G401.6 (cell line): ENCODE measurements around the gene INPP5A.
"Not testable (repeated sequence)": the region's sequence is repeated elsewhere in the genome, so short reads cannot be mapped to it uniquely, and the experiment has no call there.

Source experiments
- FAIRE-seq: peaks from 2 replicates; lab custom pipeline; 2012; peaks lifted over from hg19 to GRCh38; lab: Jason Lieb, UNC

The INPP5A gene

DNA sequence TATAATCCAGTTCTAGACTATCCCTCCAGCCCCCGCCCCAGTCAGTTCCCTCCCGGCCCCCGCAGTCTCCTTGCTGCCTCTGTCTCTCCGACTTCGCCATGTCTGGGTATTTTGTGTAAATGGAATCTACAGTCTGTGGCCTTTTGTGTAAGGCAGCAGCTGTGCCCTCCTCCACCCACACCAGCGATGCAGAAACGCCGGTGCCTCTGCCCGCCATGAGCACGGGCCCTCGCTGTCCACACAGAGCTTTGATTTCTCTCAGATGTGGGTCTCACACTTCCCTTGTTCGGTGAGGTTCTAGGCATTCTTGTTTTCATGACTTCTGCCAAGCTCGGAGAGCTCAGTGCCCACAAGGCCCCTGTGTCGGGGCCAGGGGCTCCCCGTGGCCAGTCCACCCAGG lies 210.5 kb downstream of the INPP5A start:
- FAIRE-seq, result no peak

- FAIRE-seq, result no peak
Measured at GRCh38 chr10:132748545-132749370, 211.2 kb downstream of the INPP5A start.

DNA sequence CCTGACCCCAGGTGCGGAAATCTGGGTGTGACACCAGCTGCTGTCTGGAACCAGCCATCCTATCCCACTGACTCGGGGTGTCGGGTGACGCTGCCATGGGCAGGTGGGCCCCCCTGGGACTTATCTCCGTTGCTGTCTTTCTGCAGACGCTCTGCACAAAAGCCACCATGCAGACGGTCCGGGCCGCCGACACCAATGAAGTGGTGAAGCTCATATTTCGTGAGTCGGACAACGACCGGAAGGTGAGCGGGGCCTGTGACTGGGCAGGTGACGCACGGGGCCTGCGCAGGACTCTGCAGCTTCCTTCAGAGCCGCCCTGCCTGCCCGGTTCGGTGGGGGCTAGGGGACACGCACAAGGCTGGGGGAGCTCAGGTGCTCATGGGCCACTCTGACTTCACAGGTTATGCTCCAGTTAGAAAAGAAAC lies 211.8 kb downstream of the INPP5A start:
- FAIRE-seq, result no peak

DNA sequence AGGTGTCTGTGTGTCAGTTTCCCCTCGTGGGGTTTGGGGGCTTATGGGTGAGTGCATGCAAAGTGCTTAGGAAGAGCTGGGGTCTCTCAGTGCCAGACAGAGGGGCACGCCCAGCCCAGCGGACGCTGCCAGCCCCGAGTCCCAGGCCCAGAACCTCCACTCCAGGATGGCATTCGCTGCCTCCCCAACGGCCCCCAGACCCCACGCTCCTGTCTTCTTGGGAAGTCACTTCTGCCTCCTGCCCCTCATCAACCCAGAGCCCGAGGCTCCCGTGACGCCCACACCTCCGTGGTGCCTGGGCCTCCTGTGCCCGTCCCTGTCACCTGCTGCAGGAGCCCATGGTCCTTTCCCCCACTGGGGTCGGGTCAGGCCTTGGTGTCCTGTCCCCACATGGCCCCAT lies 213.3 kb downstream of the INPP5A start:
- FAIRE-seq, result no peak

DNA sequence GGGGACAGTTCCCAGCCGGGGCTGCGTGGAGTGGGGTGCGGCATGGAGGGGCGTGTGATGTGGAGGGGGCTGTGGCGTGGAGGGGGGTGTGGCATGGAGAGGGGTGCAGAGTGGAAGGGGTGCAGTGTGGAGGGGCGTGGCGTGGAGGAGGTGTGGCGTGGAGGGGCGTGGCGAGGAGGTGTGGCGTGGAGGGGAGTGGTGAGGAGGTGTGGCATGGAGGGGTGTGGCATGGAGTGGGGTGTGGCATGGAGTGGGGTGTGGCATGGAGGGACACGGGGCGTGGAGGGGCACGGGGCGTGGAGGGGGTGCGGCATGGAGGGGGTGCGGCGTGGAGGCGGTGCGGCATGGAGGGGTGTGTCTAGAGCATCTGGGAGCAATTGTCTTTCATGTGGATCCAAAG lies 214.8 kb downstream of the INPP5A start:
- FAIRE-seq, result no peak

- FAIRE-seq, result no peak
Measured at GRCh38 chr10:132752961-132753360, 215.4 kb downstream of the INPP5A start.

GRCh38 chr10:132753596-132753995 lies 216.0 kb downstream of the INPP5A start:
- no peak for FAIRE-seq

DNA sequence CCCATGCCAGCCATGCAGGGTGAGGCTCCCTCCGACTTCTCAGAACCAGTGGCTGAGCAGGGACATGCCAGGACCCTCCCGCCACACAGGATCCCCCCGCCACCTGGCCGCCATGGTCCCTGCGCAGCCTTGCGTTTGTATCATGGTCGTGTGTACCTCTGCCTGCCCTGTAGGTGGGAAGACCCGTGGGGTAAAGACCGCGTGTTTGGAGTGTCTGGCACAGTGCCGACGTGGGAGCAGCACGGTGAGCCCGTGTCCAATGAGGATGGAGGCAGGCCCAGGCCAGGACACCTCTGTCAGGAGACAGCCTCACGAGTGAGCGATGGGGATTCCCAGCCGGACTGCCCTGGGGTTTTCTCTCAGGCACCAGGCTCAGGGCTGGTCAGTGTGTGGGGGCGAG lies 216.5 kb downstream of the INPP5A start:
- FAIRE-seq, result no peak

DNA sequence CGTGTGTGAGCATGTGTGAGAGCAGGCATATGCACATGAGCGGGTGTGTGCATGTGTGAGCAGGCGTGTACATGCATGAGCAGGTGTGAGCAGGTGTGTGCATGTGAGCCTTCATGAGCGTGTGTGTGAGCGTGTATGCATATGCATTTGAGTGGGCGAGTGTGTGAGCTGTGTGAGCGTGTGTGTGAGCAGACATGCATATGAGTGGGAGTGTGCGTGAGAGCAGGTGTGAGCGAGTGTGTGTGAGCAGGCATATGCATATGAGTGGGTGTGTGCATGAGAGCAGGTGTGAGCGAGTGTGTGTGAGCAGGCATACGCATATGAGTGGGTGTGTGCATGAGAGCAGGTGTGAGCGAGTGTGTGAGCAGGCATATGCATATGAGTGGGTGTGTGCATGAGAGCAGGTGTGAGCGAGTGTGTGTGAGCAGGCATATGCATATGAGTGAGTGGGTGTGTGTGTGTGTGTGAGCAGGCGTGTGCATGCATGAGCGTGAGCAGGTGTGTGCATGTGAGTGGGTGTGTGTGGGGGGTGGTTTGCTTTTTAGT lies 217.7 kb downstream of the INPP5A start:
- no peak for FAIRE-seq

- FAIRE-seq, result no peak
Measured at GRCh38 chr10:132756591-132756990, 219.0 kb downstream of the INPP5A start.

- FAIRE-seq, result no peak
Measured at GRCh38 chr10:132757171-132757570, 219.6 kb downstream of the INPP5A start.

DNA sequence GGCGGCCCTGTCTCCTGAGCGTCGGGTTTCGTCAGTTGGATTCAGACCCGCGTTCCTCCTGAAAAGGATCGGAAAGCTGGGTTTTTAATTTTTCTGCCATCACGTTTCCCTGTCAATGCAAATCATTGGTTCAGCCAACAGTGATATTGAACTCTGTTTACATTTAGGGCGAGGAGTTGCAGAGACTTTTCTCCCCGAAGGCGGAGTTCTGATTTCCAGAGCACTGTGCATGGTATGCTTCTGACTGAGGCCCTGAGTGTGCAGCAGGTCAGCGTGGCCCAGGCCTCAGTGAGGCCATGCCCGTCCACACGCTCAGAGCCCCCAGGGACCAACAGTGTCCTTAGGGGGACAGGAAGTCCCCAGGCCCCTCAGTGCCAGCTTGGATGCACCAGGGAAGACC lies 221.3 kb downstream of the INPP5A start:
- no peak for FAIRE-seq

DNA sequence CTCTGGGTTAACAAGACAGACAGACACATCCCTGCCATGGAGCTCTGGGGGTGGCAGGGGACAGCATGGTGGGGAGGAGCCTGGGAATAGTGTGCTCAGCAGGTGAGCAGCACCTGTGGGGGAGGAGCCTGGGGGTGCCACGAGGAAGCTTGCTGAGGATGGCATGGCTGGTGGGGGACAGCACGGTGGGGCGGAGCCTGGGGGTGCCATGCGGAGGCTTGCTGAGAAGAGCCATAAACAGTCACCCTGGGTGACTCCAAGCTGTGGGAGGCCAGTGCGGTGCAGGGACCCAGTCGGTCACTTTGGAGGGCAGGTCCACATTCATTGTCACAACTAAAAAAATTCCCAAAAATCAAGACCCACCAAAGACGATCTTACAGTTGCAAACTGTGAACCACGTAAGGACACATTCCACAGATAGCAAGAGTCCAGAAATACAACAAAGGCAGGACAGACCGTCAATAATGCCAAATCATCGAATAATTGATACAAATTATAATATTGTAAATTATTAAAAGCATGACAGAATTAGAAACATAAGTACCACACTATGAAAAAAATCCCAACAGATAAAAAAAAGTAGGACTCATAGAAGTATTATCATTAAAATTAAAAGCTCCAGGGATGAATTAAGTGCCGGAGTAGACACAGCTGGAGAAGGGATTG lies 223.9 kb downstream of the INPP5A start:
- FAIRE-seq, result no peak

DNA sequence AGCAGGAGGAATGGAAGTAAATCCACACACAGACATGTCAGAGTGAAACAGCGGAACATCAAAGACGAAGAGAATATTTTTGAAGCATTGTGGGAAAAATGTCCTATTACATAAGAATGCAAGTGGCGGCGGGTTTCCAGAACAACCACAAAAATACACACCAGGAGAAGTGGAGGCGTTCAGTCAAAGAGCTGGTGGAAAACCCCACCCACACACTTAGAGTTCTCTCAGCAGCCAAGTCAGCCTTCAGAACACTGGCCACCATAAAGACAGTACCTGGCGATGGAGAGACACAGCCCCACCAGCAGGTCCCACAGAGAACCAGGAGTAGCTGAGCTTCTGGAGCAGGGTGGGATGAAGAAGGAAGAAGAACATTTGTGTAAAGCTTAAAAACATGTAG lies 224.7 kb downstream of the INPP5A start:
- FAIRE-seq, result no peak

DNA sequence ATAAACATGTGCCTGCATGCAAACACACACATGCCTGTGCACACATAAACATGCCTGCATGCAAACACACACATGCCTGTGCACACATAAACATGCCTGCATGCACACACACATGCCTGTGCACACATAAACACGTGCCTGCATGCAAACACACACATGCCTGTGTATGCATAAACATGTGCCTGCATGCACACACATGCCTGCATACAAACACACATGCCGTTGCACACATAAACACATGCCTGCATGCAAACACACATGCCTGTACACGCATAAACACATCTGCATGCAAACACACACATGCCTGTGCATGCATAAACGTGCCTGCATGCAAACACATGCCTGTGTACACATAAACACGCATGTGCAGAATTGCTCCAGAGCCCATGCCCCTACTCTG lies 226.0 kb downstream of the INPP5A start:
- no peak for FAIRE-seq

DNA sequence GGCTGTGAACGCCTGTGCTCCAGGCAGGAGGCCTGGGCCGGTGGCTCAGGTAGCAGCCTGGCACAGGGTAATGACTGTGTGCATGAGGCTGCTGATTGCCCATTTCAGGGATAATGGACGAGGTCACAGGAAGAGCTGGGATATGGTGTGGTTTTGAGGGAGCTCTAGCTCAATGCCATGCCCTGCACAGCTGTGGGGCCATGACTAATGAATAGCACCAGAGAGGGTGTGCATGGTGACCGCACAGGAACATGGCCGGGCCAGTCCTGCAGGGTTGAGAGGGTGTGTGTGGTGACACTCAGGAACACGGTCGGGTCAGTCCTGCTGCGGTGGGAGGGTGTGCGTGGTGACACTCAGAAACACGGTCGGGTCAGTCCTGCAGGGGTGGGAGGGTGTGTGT lies 226.5 kb downstream of the INPP5A start:
- no peak for FAIRE-seq

DNA sequence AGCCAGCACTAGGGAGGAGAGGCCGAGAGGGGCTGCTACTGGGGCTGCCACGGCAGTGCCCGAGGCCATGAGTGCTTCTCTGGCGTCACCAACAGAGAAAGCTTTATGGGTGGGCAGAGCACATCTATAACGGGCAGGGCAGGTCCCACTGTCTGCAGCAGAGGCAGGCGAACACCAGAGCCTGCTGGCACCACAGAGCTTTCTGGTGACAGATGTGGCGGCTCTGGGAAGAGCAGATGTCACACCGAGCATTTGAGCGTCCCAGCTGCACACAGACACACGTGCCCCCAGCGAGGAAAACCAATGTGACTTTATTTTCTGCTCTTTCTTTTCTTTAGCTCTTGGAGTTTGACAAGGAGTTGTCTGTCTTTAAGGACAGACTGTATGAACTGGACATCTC lies 227.8 kb downstream of the INPP5A start:
- no peak for FAIRE-seq

DNA sequence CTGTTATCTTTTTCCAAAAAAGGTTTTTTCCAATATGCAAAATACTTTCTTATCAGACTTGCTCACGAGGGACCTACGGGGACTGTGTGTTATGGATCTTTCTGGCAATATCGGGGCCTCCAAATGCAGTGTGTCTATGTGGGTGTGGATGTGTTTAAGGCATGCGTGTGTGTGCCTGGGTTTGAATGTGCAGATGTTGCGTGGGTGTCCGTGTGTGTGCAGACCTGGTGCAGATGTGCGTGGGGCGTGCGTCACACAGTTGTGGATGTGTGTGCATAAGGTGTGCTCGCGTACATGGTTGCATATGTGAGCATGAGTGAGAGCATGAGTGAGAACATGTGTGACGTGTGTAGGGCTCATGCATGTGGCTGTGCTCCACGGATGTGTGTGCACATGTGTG lies 228.7 kb downstream of the INPP5A start:
- FAIRE-seq, result no peak

DNA sequence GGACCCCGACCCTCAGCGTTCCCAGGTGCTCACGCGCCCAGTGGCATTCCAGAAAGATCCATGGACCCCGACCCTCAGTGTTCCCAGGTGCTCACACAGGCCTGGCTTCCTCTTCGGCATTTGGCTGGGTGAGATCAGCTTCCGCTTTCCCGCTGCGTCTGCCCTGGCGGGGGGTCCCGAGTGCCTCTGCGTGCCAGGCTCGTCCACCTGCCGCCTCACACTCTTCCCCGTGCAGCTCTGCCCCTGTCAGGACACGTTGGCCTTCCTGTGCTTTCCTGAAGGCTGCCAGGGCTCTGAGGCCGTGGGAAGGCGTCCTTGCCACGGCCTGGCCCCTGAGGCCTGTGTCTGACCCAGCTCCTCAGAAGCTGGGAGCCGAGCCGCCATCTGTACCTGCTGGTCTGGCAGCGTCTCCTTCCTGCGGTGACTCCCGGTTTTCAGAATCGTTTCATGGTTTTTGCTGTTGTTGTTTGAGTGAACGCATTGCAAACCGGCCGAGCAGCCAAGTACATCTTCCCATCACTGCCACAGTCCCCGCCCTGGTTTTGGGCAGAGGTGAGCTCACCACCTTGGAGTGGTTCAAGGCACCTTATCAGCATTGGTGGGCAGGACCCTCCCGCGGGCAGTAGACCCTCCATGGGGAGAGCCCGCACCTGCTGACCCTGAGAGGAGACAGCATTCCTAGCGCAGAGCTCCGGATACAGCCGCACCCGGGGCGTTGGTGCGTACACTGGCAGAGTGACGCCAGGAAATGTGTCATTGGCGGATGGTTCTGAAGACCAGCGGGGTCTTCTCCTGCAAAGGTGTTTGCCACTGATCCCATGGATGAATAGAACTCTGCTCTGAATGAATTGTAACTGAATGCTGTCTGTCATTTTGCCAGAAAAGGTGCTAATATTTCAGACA lies 231.0 kb downstream of the INPP5A start:
- no peak for FAIRE-seq

DNA sequence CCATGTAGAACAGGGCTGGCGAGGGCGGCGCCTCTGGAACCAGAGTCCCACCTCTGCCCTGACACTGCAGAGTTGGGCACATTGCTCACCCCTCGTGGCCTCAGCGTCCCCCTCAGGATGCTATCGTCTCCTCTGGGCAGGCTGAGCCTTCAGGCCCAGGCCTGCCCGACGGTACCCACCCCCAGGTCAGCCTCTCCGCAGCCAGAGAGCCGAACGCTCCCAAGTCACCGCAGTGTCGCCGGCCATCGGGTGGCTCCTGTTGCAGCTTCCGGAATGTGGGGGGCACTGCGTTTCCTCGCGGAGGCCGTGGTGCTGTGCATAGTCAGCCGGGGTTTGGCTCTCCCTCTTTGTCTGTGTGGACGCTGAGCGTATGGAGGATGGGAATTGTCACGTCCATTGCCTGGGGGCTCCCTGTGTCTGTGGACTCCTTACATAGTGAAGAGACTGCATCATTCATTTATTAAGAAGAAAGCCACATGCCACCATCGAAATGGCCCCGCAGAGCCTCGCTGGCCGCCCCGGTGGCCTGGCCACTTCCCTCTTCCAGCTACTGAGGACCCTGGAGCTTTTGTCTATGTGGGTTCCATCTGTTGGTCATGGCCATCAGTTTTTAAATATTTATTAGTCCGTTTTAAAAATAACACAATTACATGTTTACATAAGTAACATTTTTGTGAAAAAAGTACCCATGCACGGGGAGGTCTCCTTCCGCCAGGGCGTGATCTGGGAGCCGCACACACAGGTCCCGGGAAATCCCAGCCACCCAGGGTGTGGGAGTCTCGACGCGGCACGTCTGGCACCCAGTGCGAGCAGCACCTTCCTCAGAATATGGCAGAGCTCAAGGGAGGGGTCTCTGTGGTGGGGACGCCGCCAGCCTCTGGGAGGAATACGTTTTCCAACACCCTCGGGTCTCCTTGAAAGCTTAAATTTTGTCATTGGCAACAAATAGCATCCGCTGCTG lies 232.8 kb downstream of the INPP5A start:
- FAIRE-seq, result no peak

DNA sequence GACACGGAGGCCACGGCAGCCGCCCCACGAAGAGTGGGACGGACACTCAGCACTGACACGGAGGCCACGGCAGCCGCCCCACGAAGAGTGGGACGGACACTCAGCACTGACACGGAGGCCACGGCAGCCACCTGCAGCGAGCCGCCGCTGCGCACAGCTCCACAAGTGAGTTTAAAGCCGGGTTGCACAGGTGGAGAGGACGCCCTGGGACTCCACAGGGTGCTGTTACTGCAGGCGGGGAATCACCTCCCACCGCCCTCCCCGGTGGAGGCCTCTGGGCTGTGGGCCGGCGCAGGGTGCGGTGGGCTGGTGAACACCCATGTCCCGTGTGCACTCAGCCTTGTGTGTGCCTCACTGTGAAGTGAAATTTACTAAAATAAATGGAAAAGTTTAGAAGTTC lies 235.2 kb downstream of the INPP5A start:
- not testable (repeated sequence) for FAIRE-seq
